Vagina (tissue), 2 donors: ENCODE data around the gene HSD11B1. TPM values are rescaled to one million over a fixed set of nuclear protein-coding genes. Genes with fewer than 3 reads are reported as not detected.

ENCODE experiments used
- DNase-seq, 2 donors: peaks; one replicate each; pipeline ENCODE4 v3.0.0-alpha.2; 2017; ENCODE audit errors: extremely low spot score in 2 of 2
- H3K27ac ChIP-seq: fragments of 200-600 bp; sonication (generic); one replicate; pipeline ENCODE4 v1.5.1; 2019
- H3K27me3 ChIP-seq: fragments of 200-600 bp; sonication (generic); one replicate; pipeline ENCODE4 v1.5.1; 2019
- H3K36me3 ChIP-seq, 2 donors: fragments of 200-600 bp; sonication (generic); one replicate each; pipeline ENCODE4 v1.5.1; 2017 to 2019
- H3K4me1 ChIP-seq: fragments of 200-600 bp; sonication (generic); one replicate; pipeline ENCODE4 v1.5.1; 2019
- H3K4me3 ChIP-seq, 2 donors: fragments of 200-600 bp; sonication (generic); 1 replicate in 1 of 2; 2 replicates in 1 of 2; pipeline ENCODE4 v1.5.1; 2016 to 2019
- H3K9me3 ChIP-seq: fragments of 200-600 bp; sonication (generic); one replicate; pipeline ENCODE4 v1.5.1; 2019
- CTCF ChIP-seq, 3 experiments: fragments of 450-650 bp in 2 of 3; fragments of 200-600 bp in 1 of 3; sonication (generic) in 1 of 3; IDR thresholded peaks; one replicate each; pipeline ENCODE4 v1.5.1; 2017 to 2019; ENCODE audit warnings: antibody characterized with exemption in 3 of 3, mild to moderate bottlenecking in 2 of 3, moderate library complexity in 2 of 3
- POLR2A ChIP-seq, 2 donors: fragments of 450-650 bp; IDR thresholded peaks; one replicate each; pipeline ENCODE4 v1.6.1; 2017; ENCODE audit warnings: antibody characterized with exemption in 2 of 2, mild to moderate bottlenecking in 2 of 2, moderate library complexity in 2 of 2
- POLR2AphosphoS5 ChIP-seq, 2 donors: sonication (generic); formaldehyde crosslinking; IDR thresholded peaks; one replicate each; pipeline ENCODE4 v1.9.0; 2017; ENCODE audit warnings: antibody characterized with exemption in 2 of 2, mild to moderate bottlenecking in 2 of 2, low read depth in 1 of 2; ENCODE audit not compliant: insufficient read depth in 1 of 2
- intact Hi-C: fragments of 100-400 bp; cut with DNase I; formaldehyde crosslinking; loops from one replicate; pipeline ENCODE4 v1.15.1; 2023
- total RNA-seq: library from RNA; depleted of rRNA; stranded (reverse); fragments of >200 nt; gene quantifications from one replicate; pipeline ENCODE4 v1.2.3, GENCODE V29; 2016

Gene HSD11B1
- total RNA-seq, 1 donor from 2014 or later: 18.7 TPM

DNA sequence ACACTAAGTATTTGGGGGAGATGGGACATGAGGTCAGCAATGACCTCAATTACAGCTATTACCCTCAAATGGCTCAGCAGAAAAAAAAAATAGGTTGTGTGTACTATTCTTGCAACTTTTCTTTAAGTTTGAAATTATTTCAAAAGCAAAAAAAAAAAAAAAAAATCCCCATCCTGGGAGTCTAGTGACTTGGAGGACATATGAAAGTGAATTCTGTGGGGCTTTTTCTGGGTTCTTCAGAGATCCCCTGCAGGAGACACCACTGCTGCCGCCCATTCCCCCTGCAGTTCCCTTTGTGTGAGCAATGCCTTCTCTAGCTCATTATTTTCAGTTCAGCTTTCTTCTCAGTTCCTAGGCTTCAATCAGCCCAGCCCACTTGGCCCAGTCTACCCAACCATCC, 16.7 kb downstream of the HSD11B1 start:
- Histone ChIP-seq H3K4me1 (peaks cover 11% of the 10 kb centered on the region), H3K36me3 (no peaks in the 10 kb centered on the region), H3K4me3 (no peak overlapping the region), H3K27me3 (no peaks in the 10 kb centered on the region), H3K9me3 (no peaks in the 10 kb centered on the region), H3K27ac (no peak overlapping the region)
- intact Hi-C loops: no loop called here
- no peak for TF ChIP-seq POLR2AphosphoS5 (IDR thresholded peaks at IDR 0.05; ENCODE audit: insufficient read depth in 1 of 2, low read depth in 1 of 2)
- no peak for TF ChIP-seq POLR2A (IDR thresholded peaks at IDR 0.05)
- no peak for TF ChIP-seq CTCF (IDR thresholded peaks at IDR 0.05)
- no peak for DNase-seq

DNA sequence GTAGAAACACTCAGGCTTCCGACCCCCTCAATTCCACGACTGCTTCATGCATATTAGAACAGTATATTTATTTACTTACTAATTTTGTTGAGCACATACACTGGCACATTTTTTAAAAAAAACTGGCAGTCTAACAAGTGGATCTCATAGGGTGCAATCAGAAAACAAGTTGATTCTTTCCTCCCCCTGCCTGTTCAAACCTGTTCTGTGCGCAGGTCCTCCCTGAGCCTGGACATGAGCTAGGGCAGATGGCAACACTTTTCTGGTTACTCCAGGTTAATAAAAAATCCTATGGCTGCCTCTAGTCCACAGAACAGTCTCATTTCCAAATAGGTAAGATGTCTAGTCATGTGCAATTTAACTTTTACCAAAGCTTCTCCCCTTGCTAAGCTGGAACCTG, 18.6 kb downstream of the HSD11B1 start:
- no peak for DNase-seq
- intact Hi-C loops: no loop called here
- Histone ChIP-seq H3K27me3 (no peaks in the 10 kb centered on the region), H3K4me1 (peaks cover 11% of the 10 kb centered on the region), H3K36me3 (no peaks in the 10 kb centered on the region), H3K27ac (no peak overlapping the region), H3K4me3 (no peak overlapping the region), H3K9me3 (no peaks in the 10 kb centered on the region)
- TF ChIP-seq POLR2A (IDR thresholded peaks at IDR 0.05) (no peak), POLR2AphosphoS5 (IDR thresholded peaks at IDR 0.05; ENCODE audit: insufficient read depth in 1 of 2, low read depth in 1 of 2) (no peak), CTCF (IDR thresholded peaks at IDR 0.05) (no peak)

DNA sequence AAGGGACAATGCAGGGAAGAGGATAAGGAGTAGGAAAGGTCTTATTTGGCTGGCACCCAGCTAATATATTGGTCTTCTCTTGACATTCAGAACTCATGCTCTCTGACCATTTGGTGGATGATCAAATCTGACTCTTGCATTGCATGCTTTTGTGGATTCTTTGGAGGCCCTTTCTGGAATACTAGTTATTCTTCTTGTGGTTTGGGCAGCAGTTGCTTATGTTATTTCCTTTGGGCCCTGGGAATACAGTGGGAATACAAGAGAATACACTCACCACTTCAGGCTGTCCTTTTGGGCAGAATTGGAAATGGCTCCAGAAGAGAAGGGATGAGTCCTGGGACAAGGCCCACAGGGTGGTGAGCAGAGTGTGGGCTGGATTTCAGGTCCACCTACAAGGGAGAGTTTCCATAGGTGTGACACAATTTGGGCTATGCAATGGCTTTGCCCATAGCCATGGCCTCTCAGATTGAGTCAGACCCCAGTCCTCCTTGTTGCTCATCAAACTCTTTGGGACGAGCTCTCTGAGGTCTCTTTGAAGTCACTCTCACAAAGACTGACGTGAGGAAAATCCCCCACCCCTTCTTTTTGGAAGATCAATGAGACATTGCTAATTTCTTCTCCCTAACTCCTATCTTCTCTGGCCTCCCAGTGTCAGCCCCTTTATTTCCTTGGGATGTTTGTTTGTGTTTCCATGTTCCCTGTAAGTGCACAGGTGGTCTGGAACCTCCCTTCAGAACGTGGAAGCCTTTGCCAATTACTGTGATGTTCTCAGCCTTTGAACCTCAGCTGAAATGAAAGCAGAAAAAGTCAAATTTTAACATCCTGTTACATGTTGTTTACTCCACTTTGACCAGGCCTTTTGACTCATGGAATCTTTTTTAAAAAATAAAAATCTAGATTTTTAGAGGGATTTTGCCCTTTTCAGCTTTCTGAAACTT, 19.4 kb downstream of the HSD11B1 start:
- H3K4me3 ChIP-seq: no peak overlapping the region
- no peaks in the 10 kb centered on the region for H3K27me3 ChIP-seq
- no peak for DNase-seq
- TF ChIP-seq POLR2AphosphoS5 (IDR thresholded peaks at IDR 0.05; ENCODE audit: insufficient read depth in 1 of 2, low read depth in 1 of 2) (no peak), CTCF (IDR thresholded peaks at IDR 0.05) (no peak), POLR2A (IDR thresholded peaks at IDR 0.05) (no peak)
- H3K27ac ChIP-seq: no peak overlapping the region
- intact Hi-C loops: no loop called here
- no peaks in the 10 kb centered on the region for H3K36me3 ChIP-seq
- no peaks in the 10 kb centered on the region for H3K9me3 ChIP-seq
- peaks cover 11% of the 10 kb centered on the region for H3K4me1 ChIP-seq

DNA sequence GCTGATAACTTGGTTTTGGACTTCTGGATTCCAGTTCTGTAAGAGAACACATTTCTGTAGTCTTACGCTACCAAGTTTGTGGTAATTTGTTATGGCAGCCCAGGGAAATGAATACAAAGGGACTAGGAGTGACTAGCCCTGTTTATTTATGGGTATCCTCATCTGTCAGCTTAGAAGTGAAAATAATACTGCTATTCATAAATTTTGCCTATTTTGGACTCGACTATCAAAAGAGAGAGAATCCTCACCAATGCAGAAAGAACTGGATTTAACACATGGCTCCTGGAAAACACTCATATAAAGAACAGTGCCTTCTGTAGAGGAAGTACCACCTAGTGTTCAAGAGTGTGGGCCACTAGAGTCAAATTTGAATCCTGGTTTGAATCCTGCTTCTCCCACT, 22.6 kb downstream of the HSD11B1 start:
- no peaks in the 10 kb centered on the region for H3K4me1 ChIP-seq
- no peak overlapping the region for H3K4me3 ChIP-seq
- intact Hi-C loops: no loop called here
- H3K36me3 ChIP-seq: no peaks in the 10 kb centered on the region
- DNase-seq: no peak
- H3K27ac ChIP-seq: no peak overlapping the region
- H3K27me3 ChIP-seq: no peaks in the 10 kb centered on the region
- no peaks in the 10 kb centered on the region for H3K9me3 ChIP-seq
- no peak for TF ChIP-seq CTCF (IDR thresholded peaks at IDR 0.05)
- no peak for TF ChIP-seq POLR2AphosphoS5 (IDR thresholded peaks at IDR 0.05; ENCODE audit: insufficient read depth in 1 of 2, low read depth in 1 of 2)
- no peak for TF ChIP-seq POLR2A (IDR thresholded peaks at IDR 0.05)

- no peaks in the 10 kb centered on the region for H3K9me3 ChIP-seq
- no peaks in the 10 kb centered on the region for H3K27me3 ChIP-seq
- no peak for DNase-seq
- TF ChIP-seq CTCF (IDR thresholded peaks at IDR 0.05) (no peak), POLR2A (IDR thresholded peaks at IDR 0.05) (no peak), POLR2AphosphoS5 (IDR thresholded peaks at IDR 0.05; ENCODE audit: insufficient read depth in 1 of 2, low read depth in 1 of 2) (no peak)
- intact Hi-C loops: no loop called here
- H3K27ac ChIP-seq: no peak overlapping the region
- H3K4me1 ChIP-seq: peaks cover under 1% of the 10 kb centered on the region
- H3K4me3 ChIP-seq: no peak overlapping the region
- H3K36me3 ChIP-seq: no peaks in the 10 kb centered on the region
These were observed 23.1 kb downstream of the HSD11B1 start for GRCh38 chr1:209727785-209728184.
